Fibroblast of lung (primary cell): ENCODE results near the gene GPC5. TPM values are rescaled to one million over a fixed set of nuclear protein-coding genes. Genes with fewer than 3 reads are reported as not detected.

ENCODE experiments used
- DNase-seq, 2 donors: peaks; one replicate each; pipeline versions ENCODE4 v3.0.0 to v3.0.0-alpha.2; 2010; ENCODE audit warnings: low read depth in 2 of 2
- H2AFZ ChIP-seq: 2 replicates; pipeline ENCODE4 v1.5.1; 2012; ENCODE audit warnings: low read length, control low read depth, inconsistent platforms
- H3K27ac ChIP-seq: 2 replicates; pipeline ENCODE4 v1.5.1; 2011; ENCODE audit warnings: low read length, control low read depth; ENCODE audit not compliant: insufficient read depth
- H3K27me3 ChIP-seq: 2 replicates; pipeline ENCODE4 v1.5.1; 2011; ENCODE audit warnings: mild to moderate bottlenecking, low read length; ENCODE audit not compliant: control insufficient read depth, insufficient read depth
- H3K36me3 ChIP-seq: 2 replicates; pipeline ENCODE4 v1.5.1; 2011; ENCODE audit warnings: low read length; ENCODE audit not compliant: control insufficient read depth, insufficient read depth
- H3K4me1 ChIP-seq: 2 replicates; pipeline ENCODE4 v1.5.1; 2011; ENCODE audit warnings: low read length; ENCODE audit not compliant: control insufficient read depth, insufficient read depth; ENCODE audit errors: extremely low read depth
- H3K4me2 ChIP-seq: 2 replicates; pipeline ENCODE4 v1.5.1; 2011; ENCODE audit warnings: low read length, control low read depth; ENCODE audit not compliant: insufficient read depth; ENCODE audit errors: extremely low read depth
- H3K4me3 ChIP-seq, 4 experiments: fragments of 200-600 bp in 1 of 4; sonication (generic) in 1 of 4; replicated peaks in 1 of 4; 2 replicates each; pipeline ENCODE4 v1.5.1; 2011 to 2016; ENCODE audit warnings: low read length in 4 of 4, low read depth in 3 of 4, mild to moderate bottlenecking in 3 of 4, control low read depth in 2 of 4, inconsistent platforms in 1 of 4, mixed read lengths in 1 of 4; ENCODE audit not compliant: insufficient read depth in 1 of 4; ENCODE audit errors: control extremely low read depth in 1 of 4
- H3K79me2 ChIP-seq: 2 replicates; pipeline ENCODE4 v1.5.1; 2012; ENCODE audit warnings: mild to moderate bottlenecking, low read length, inconsistent platforms; ENCODE audit not compliant: control insufficient read depth, insufficient read depth
- H3K9ac ChIP-seq: 2 replicates; pipeline ENCODE4 v1.5.1; 2011; ENCODE audit warnings: mild to moderate bottlenecking, low read length, control low read depth; ENCODE audit not compliant: insufficient read depth
- H3K9me3 ChIP-seq: 2 replicates; pipeline ENCODE4 v1.5.1; 2012; ENCODE audit warnings: low read depth, low read length; ENCODE audit not compliant: control insufficient read depth, insufficient read depth
- H4K20me1 ChIP-seq: 2 replicates; pipeline ENCODE4 v1.5.1; 2011; ENCODE audit warnings: low read length; ENCODE audit not compliant: control insufficient read depth, insufficient read depth; ENCODE audit errors: extremely low read depth
- CTCF ChIP-seq, 2 donors: IDR thresholded peaks in 1 of 2; conservative IDR thresholded peaks in 1 of 2; 1 replicate in 1 of 2; 2 replicates in 1 of 2; pipeline ENCODE4 v1.5.1; 2011 to 2012; ENCODE audit warnings: low read length in 2 of 2, control low read depth in 1 of 2, inconsistent platforms in 1 of 2, low read depth in 1 of 2, mild to moderate bottlenecking in 1 of 2
- EZH2 ChIP-seq: IDR thresholded peaks from 2 replicates; pipeline ENCODE4 v1.5.1; 2012; ENCODE audit warnings: low read length, control low read depth, mild to moderate bottlenecking; ENCODE audit errors: missing control alignments
- polyA plus RNA-seq, 2 donors: library from polyadenylated mRNA; depleted of rRNA in 1 of 2; stranded (reverse) in 1 of 2; unstranded in 1 of 2; fragments of >200 nt; gene quantifications; 2 replicates each; pipeline ENCODE4 v1.2.1, GENCODE V29; 2011 to 2012; ENCODE audit warnings: missing spikeins in 1 of 2
- total RNA-seq: library from RNA; depleted of rRNA; stranded (reverse); fragments of >200 nt; gene quantifications from 2 replicates; pipeline ENCODE4 v1.2.1, GENCODE V29; 2014

GPC5 gene
- total and polyA plus RNA-seq, 2 donors (not counting 1 experiment from before 2014, with no cell fraction given): 0.17 TPM; not detected in 1

DNA sequence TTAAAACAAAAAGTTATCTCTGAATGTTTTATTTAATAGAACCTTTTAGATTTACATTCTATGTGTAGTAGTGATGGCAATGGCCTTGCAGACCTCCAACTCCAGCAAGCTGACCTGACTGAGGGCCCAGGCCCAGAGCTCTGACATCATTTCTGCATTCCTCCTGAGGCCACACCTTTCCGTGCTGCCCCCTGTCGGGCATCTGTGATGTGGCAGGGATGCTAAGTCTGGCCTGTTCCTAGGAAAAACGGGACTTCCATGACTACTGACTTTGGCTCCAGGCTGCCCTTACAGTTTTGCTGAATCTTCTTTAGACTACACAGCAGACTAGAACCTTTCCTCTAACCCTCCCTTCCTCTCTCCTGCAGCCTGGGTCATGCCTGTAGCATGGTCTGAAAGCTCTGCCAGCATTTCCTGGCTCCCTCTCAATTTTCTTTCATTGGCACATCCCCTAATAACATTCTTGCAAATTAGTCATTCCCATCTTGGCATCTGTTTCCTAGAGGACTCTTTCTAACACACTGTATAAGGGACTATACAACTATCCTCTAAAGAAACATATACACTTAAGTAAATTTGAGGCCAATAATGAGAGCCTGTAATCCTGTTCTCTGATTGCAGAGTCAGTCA lies 249.1 kb downstream of the GPC5 start:
- Histone ChIP-seq H3K79me2 (no peaks in the 10 kb centered on the region), H4K20me1 (no peaks in the 10 kb centered on the region), H3K27ac (no peak overlapping the region), H3K27me3 (no peaks in the 10 kb centered on the region), H3K4me3 (no peak overlapping the region), H3K9me3 (no peaks in the 10 kb centered on the region), H3K36me3 (no peaks in the 10 kb centered on the region), H3K9ac (no peak overlapping the region), H3K4me1 (no peaks in the 10 kb centered on the region), H2AFZ (no peak overlapping the region), H3K4me2 (no peak overlapping the region)
- no peak for TF ChIP-seq EZH2
- TF ChIP-seq CTCF (conservative IDR thresholded peaks at IDR 0.05 in 1 of 2, IDR thresholded peaks at IDR 0.05 in 1 of 2; ENCODE audit: low read depth in 1 of 2, low read length in 2 of 2): peak in 1 of 2 donors; percentile 50
- peak; percentile 53 to 81 for DNase-seq

DNA sequence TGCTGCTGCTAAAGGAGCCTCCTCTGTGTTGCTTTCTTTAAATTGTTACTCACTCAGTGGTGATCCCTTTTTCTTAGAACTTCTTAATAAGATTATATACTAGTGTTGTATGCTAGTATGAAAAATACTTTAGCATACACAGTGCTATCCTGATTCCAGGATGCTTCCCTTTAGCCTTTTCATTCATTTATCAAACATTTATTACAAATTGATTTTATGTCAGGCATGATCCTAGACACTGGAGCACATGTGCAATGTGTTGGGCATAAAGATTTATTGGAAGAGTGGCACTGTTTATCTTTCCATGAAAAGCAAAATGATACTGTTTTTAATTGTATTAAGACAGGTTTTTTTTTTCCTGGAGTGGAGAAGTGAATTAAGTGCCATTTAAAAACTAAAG lies 249.6 kb downstream of the GPC5 start:
- Histone ChIP-seq H3K4me2 (no peak overlapping the region), H4K20me1 (no peaks in the 10 kb centered on the region), H3K4me3 (no peak overlapping the region), H3K9ac (no peak overlapping the region), H3K27me3 (no peaks in the 10 kb centered on the region), H3K4me1 (no peaks in the 10 kb centered on the region), H3K9me3 (no peaks in the 10 kb centered on the region), H3K79me2 (no peaks in the 10 kb centered on the region), H2AFZ (no peak overlapping the region), H3K27ac (no peak overlapping the region), H3K36me3 (no peaks in the 10 kb centered on the region)
- DNase-seq: no peak
- TF ChIP-seq EZH2: no peak
- no peak for TF ChIP-seq CTCF (conservative IDR thresholded peaks at IDR 0.05 in 1 of 2, IDR thresholded peaks at IDR 0.05 in 1 of 2; ENCODE audit: low read depth in 1 of 2, low read length in 2 of 2)

DNA sequence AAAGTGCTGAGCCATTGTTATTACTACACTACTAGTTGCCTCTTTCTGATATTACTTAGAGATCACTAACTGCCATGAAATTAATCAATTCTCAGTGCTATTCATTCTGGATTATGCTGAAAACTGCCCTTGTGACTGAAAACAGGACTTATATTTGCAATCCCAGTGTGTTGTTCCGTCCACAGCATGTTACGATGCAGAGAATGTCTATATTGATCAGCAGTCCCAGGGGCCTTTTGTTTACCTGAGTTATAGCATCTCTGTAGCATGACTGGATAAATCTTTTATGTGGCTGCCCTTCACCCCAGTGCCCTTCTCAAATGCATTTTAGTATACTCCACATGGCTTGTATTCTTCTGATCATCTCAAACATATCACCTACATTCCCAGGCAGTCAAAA lies 251.0 kb downstream of the GPC5 start:
- Histone ChIP-seq H3K4me1 (no peaks in the 10 kb centered on the region), H3K36me3 (no peaks in the 10 kb centered on the region), H3K27ac (no peak overlapping the region), H3K4me2 (no peak overlapping the region), H2AFZ (no peak overlapping the region), H4K20me1 (no peaks in the 10 kb centered on the region), H3K79me2 (no peaks in the 10 kb centered on the region), H3K4me3 (no peak overlapping the region), H3K27me3 (no peaks in the 10 kb centered on the region), H3K9me3 (no peaks in the 10 kb centered on the region), H3K9ac (no peak overlapping the region)
- TF ChIP-seq EZH2 (no peak), CTCF (conservative IDR thresholded peaks at IDR 0.05 in 1 of 2, IDR thresholded peaks at IDR 0.05 in 1 of 2; ENCODE audit: low read depth in 1 of 2, low read length in 2 of 2) (no peak)
- no peak for DNase-seq
